K562 (cell line): ENCODE measurements around the gene EFHC1. TPM values are rescaled to one million over a fixed set of nuclear protein-coding genes. Genes with fewer than 3 reads are reported as not detected.

Experiments
- BCL6 ChIP-seq: fragments of 250-450 bp; sonication (Bioruptor Pico); IDR thresholded peaks from 2 replicates; pipeline ENCODE4 v1.4.0; 2020
- BRD4 ChIP-seq: fragments of 200-600 bp; sonication (generic); IDR thresholded peaks from 2 replicates; pipeline ENCODE4 v1.6.1; 2017; ENCODE audit warnings: inconsistent platforms
- CREM ChIP-seq: IDR thresholded peaks from 2 replicates; pipeline ENCODE4 v1.6.1; 2014; ENCODE audit warnings: antibody characterized with exemption, low read depth
- CTBP1 ChIP-seq: fragments of 450-650 bp; IDR thresholded peaks from 2 replicates; pipeline ENCODE4 v1.6.1; 2016; ENCODE audit warnings: borderline replicate concordance
- CXXC5 ChIP-seq: fragments of 250-450 bp; sonication (Bioruptor Pico); IDR thresholded peaks from 2 replicates; pipeline ENCODE4 v1.8.0; 2022; ENCODE audit warnings: inconsistent platforms, mild to moderate bottlenecking, moderate library complexity
- EGR1 ChIP-seq: fragments of 450-650 bp; conservative IDR thresholded peaks from 2 replicates; pipeline ENCODE4 v1.6.1; 2017; ENCODE audit warnings: mild to moderate bottlenecking
- ERF ChIP-seq: fragments of 450-650 bp; formaldehyde crosslinking; IDR thresholded peaks from 2 replicates; pipeline ENCODE4 v1.4.0; 2020; ENCODE audit warnings: mild to moderate bottlenecking, mixed read lengths
- HBP1 ChIP-seq: fragments of 450-650 bp; formaldehyde crosslinking; IDR thresholded peaks from 2 replicates; pipeline ENCODE4 v1.4.0; 2022; ENCODE audit warnings: missing genetic modification characterization
- HCFC1 ChIP-seq: IDR thresholded peaks from 2 replicates; pipeline ENCODE4 v1.6.1; 2012; ENCODE audit warnings: low read depth, low read length, improper control_type of control experiment
- HDAC2 ChIP-seq: fragments of 450-650 bp; IDR thresholded peaks from 2 replicates; pipeline ENCODE4 v1.6.1; 2016; ENCODE audit warnings: mild to moderate bottlenecking
- HMG20B ChIP-seq: fragments of 250-450 bp; sonication (Bioruptor Pico); IDR thresholded peaks from 2 replicates; pipeline ENCODE4 v1.5.0; 2021; ENCODE audit warnings: mild to moderate bottlenecking
- LARP7 ChIP-seq: fragments of 450-650 bp; IDR thresholded peaks from 2 replicates; pipeline ENCODE4 v1.6.1; 2016
- LEF1 ChIP-seq: fragments of 450-650 bp; IDR thresholded peaks from 2 replicates; pipeline ENCODE4 v1.6.1; 2016; ENCODE audit warnings: mild to moderate bottlenecking
- MBD2 ChIP-seq: sonication (generic); IDR thresholded peaks from 2 replicates; pipeline ENCODE4 v1.6.1; 2016; ENCODE audit warnings: low read depth, borderline replicate concordance
- POLR2AphosphoS2 ChIP-seq: IDR thresholded peaks from 2 replicates; pipeline ENCODE4 v1.6.1; 2012; ENCODE audit warnings: low read length, improper control_type of control experiment
- POLR2B ChIP-seq: fragments of 450-650 bp; IDR thresholded peaks from 2 replicates; pipeline ENCODE4 v1.6.1; 2018; ENCODE audit warnings: low read depth; ENCODE audit not compliant: partially characterized antibody
- POLR3A ChIP-seq: IDR thresholded peaks from 2 replicates; pipeline ENCODE4 v1.6.1; 2011; ENCODE audit warnings: borderline replicate concordance, mild to moderate bottlenecking, moderate library complexity; ENCODE audit not compliant: insufficient read length, insufficient read depth; ENCODE audit errors: extremely low read depth
- RB1 ChIP-seq: fragments of 450-650 bp; IDR thresholded peaks from 2 replicates; pipeline ENCODE4 v1.6.1; 2017; ENCODE audit warnings: low read depth, mild to moderate bottlenecking
- RHOXF2B ChIP-seq: fragments of 250-450 bp; sonication (Bioruptor Pico); conservative IDR thresholded peaks from 2 replicates; pipeline ENCODE4 v1.5.1; 2021
- SMAD3 ChIP-seq: fragments of 450-650 bp; formaldehyde crosslinking; conservative IDR thresholded peaks from 2 replicates; pipeline ENCODE4 v1.4.0; 2020; ENCODE audit warnings: mild to moderate bottlenecking
- TFE3 ChIP-seq: fragments of 450-650 bp; formaldehyde crosslinking; IDR thresholded peaks from 2 replicates; pipeline ENCODE4 v1.4.0; 2020; ENCODE audit warnings: mild to moderate bottlenecking, mixed read lengths
- ZNF146 ChIP-seq: IDR thresholded peaks from one replicate; pipeline ENCODE4 v1.6.1; 2018; ENCODE audit warnings: missing compliant biosample characterization; ENCODE audit not compliant: unreplicated experiment
- ZNF274 ChIP-seq: IDR thresholded peaks from 2 replicates; pipeline ENCODE4 v1.6.1; 2011; ENCODE audit warnings: low read depth, mild to moderate bottlenecking, low read length, moderate library complexity, borderline replicate concordance
- ZNF584 ChIP-seq: fragments of 200-800 bp; sonication (Bioruptor generic); IDR thresholded peaks from 2 replicates; pipeline ENCODE4 v1.6.1; 2016; ENCODE audit warnings: low read depth, mild to moderate bottlenecking, missing genetic modification characterization, missing compliant biosample characterization
- ZNF639 ChIP-seq, 2 experiments: fragments of 200-800 bp in 1 of 2; sonication (Bioruptor generic) in 1 of 2; sonication (generic) in 1 of 2; formaldehyde crosslinking in 1 of 2; IDR thresholded peaks in 1 of 2; conservative IDR thresholded peaks in 1 of 2; 2 replicates each; pipeline versions ENCODE4 v1.5.0 to v1.6.1; 2016 to 2020; ENCODE audit warnings: missing compliant biosample characterization in 1 of 2, missing genetic modification characterization in 1 of 2, missing genetic modification reagents in 1 of 2
- ZNF76 ChIP-seq: fragments of 250-450 bp; sonication (Bioruptor Pico); IDR thresholded peaks from 2 replicates; pipeline ENCODE4 v1.4.0; 2020; ENCODE audit warnings: mild to moderate bottlenecking, moderate library complexity, borderline replicate concordance
- polyA plus RNA-seq, 8 experiments: library from polyadenylated mRNA; depleted of rRNA in 4 of 8; stranded (reverse) in 5 of 8; unstranded in 3 of 8; fragments of >200 nt; fragmentation: Nextera tagmentation in 2 of 8; fragmentation: Illumina TruSeq in 1 of 8; extraction: Ambion mirVana in 2 of 8; extraction: Trizol in 1 of 8; gene quantifications; 2 replicates each; pipeline versions ENCODE4 v1.2.1 to v1.2.3, GENCODE V29; 2011 to 2014; ENCODE audit warnings: inconsistent platforms in 1 of 8, missing spikeins in 1 of 8
- total RNA-seq, 7 experiments: library from RNA; depleted of rRNA in 6 of 7; stranded (reverse); fragments of >200 nt in 6 of 7; fragmentation: Illumina TruSeq in 2 of 7; extraction: Trizol in 2 of 7; gene quantifications; 2 replicates each; pipeline versions ENCODE4 v1.2.1 to v1.2.3, GENCODE V29; 2011 to 2021; ENCODE audit warnings: low replicate concordance in 1 of 7

The EFHC1 gene
- total and polyA plus RNA-seq, 9 of the 15 experiments (the other 6 are each of a cell fraction or from before 2014, with no cell fraction given), result 9.5 to 31.0 (median 14.9) TPM

- TF ChIP-seq ZNF274, result no peak
- no peak for TF ChIP-seq HMG20B (CRISPR knock-in tag)
- no peak for TF ChIP-seq ERF (CRISPR knock-in tag)
- peak; percentile 48 for TF ChIP-seq CXXC5
- peak; percentile 89 for TF ChIP-seq LEF1
- no peak for TF ChIP-seq TFE3 (CRISPR knock-in tag)
- no peak for TF ChIP-seq HBP1
- 0 out of 2 replicates have a peak, but pooled peaks have one; percentile 41 for TF ChIP-seq ZNF584 (CRISPR knock-in tag)
- 0 out of 4 replicates have a peak, but pooled peaks of 1 of the 2 experiments have one; percentile 36 for TF ChIP-seq ZNF639 (CRISPR knock-in tag; conservative IDR thresholded peaks at IDR 0.05 in 1 of 2, IDR thresholded peaks at IDR 0.05 in 1 of 2)
- peak; percentile 38; the same call in 1 of the 2 replicates for TF ChIP-seq EGR1
- TF ChIP-seq BRD4, result no peak
- TF ChIP-seq RB1, result 0 out of 2 replicates have a peak, but pooled peaks have one; percentile 13
- TF ChIP-seq CREM, result peak; percentile 75; the same call in 1 of the 2 replicates
- 0 out of 2 replicates have a peak, but pooled peaks have one; percentile 9 for TF ChIP-seq LARP7
- peak; percentile 26; the same call in 1 of the 2 replicates for TF ChIP-seq MBD2
- no peak for TF ChIP-seq BCL6 (CRISPR knock-in tag)
- no peak for TF ChIP-seq HCFC1
- peak; percentile 96 for TF ChIP-seq CTBP1
- TF ChIP-seq HDAC2, result peak; percentile 34; the same call in 1 of the 2 replicates
- TF ChIP-seq ZNF76 (CRISPR knock-in tag), result no peak
- no peak for TF ChIP-seq ZNF146 (CRISPR knock-in tag)
- TF ChIP-seq POLR2B, result no peak
- TF ChIP-seq SMAD3 (CRISPR knock-in tag), result no peak
- TF ChIP-seq RHOXF2B (CRISPR knock-in tag), result no peak
- no peak for TF ChIP-seq POLR2AphosphoS2
- TF ChIP-seq POLR3A, result no peak
Observed at GRCh38 chr6:52503851-52504781, 84.0 kb downstream of the EFHC1 start (continued).
